Neural cell (in vitro differentiated cells): ENCODE measurements around the gene KCNH2. TPM values are rescaled to one million over a fixed set of nuclear protein-coding genes. Genes with fewer than 3 reads are reported as not detected.

Experiments used
- H2AFZ ChIP-seq: fragments of 200-600, 300-800 bp; sonication (generic), shearing (Covaris generic); 2 replicates; pipeline ENCODE4 v1.6.0; 2014; ENCODE audit warnings: low read depth, mild to moderate bottlenecking, antibody characterized with exemption, low read length, moderate library complexity
- H3F3A ChIP-seq: fragments of 200-600 bp; shearing (Covaris generic); 2 replicates; pipeline ENCODE4 v1.6.1; 2016; ENCODE audit warnings: mild to moderate bottlenecking, moderate library complexity, mixed read lengths, antibody characterized with exemption, low read length; ENCODE audit not compliant: insufficient read depth, poor library complexity, severe bottlenecking
- H3K27ac ChIP-seq: fragments of 200-600, 300-800 bp; sonication (generic), shearing (Covaris generic); 2 replicates; pipeline ENCODE4 v1.5.1; 2014; ENCODE audit warnings: mild to moderate bottlenecking, low read length, moderate library complexity
- H3K27me3 ChIP-seq: fragments of 300-800, 200-600 bp; sonication (generic), shearing (Covaris generic); 2 replicates; pipeline ENCODE4 v1.6.0; 2014; ENCODE audit warnings: mild to moderate bottlenecking, low read depth, low read length, moderate library complexity; ENCODE audit not compliant: insufficient read depth
- H3K36me3 ChIP-seq: fragments of 300-800, 200-600 bp; sonication (generic), shearing (Covaris generic); 2 replicates; pipeline ENCODE4 v1.5.1; 2014; ENCODE audit warnings: mild to moderate bottlenecking, antibody characterized with exemption, low read length, moderate library complexity; ENCODE audit not compliant: insufficient read depth
- H3K4me2 ChIP-seq: fragments of 300-800, 200-600 bp; sonication (generic), shearing (Covaris generic); 2 replicates; pipeline ENCODE4 v1.6.0; 2014; ENCODE audit warnings: mild to moderate bottlenecking, low read length
- H3K4me3 ChIP-seq: fragments of 300-800, 200-600 bp; sonication (generic), shearing (Covaris generic); 2 replicates; pipeline ENCODE4 v1.5.1; 2014; ENCODE audit warnings: mild to moderate bottlenecking, low read length, moderate library complexity
- H3K79me2 ChIP-seq: fragments of 200-600 bp; shearing (Covaris generic); replicated peaks from 2 replicates; pipeline ENCODE4 v1.6.0; 2014; ENCODE audit warnings: mild to moderate bottlenecking, low read length, moderate library complexity; ENCODE audit not compliant: insufficient read depth
- H3K9ac ChIP-seq: fragments of 300-800, 200-600 bp; sonication (generic), shearing (Covaris generic); 2 replicates; pipeline ENCODE4 v1.6.1; 2016; ENCODE audit warnings: mild to moderate bottlenecking, low read length, mixed read lengths
- H3K9me2 ChIP-seq: fragments of 200-600 bp; shearing (Covaris generic); 2 replicates; pipeline ENCODE4 v1.6.1; 2016; ENCODE audit warnings: mild to moderate bottlenecking, low read length, mixed read lengths; ENCODE audit not compliant: insufficient read depth
- H3K9me3 ChIP-seq: fragments of 200-600, 300-800 bp; sonication (generic), shearing (Covaris generic); 2 replicates; pipeline ENCODE4 v1.6.1; 2016; ENCODE audit warnings: mild to moderate bottlenecking, mixed run types, low read length, moderate library complexity, mixed read lengths
- H4K20me1 ChIP-seq: fragments of 200-600 bp; shearing (Covaris generic); 2 replicates; pipeline ENCODE4 v1.6.1; 2016; ENCODE audit warnings: mild to moderate bottlenecking, mixed run types; ENCODE audit not compliant: insufficient read depth
- CTCF ChIP-seq: fragments of 450-650 bp; IDR thresholded peaks from 2 replicates; pipeline ENCODE4 v1.5.1; 2014; ENCODE audit warnings: antibody characterized with exemption, mild to moderate bottlenecking, moderate library complexity; ENCODE audit not compliant: poor library complexity, severe bottlenecking
- EP300 ChIP-seq: fragments of 450-650 bp; conservative IDR thresholded peaks from 2 replicates; pipeline ENCODE4 v1.6.1; 2014; ENCODE audit warnings: antibody characterized with exemption, mild to moderate bottlenecking, moderate library complexity; ENCODE audit not compliant: poor library complexity, severe bottlenecking
- EZH2 ChIP-seq: fragments of 200-600, 300-800 bp; shearing (Covaris generic), sonication (generic); IDR thresholded peaks from 2 replicates; pipeline ENCODE4 v1.6.1; 2014; ENCODE audit warnings: antibody characterized with exemption, low read length, borderline replicate concordance, mild to moderate bottlenecking; ENCODE audit not compliant: insufficient read depth, poor library complexity, severe bottlenecking
- MXI1 ChIP-seq: fragments of 450-650 bp; conservative IDR thresholded peaks from 2 replicates; pipeline ENCODE4 v1.6.1; 2014; ENCODE audit warnings: antibody characterized with exemption, mild to moderate bottlenecking; ENCODE audit not compliant: poor library complexity, severe bottlenecking
- POLR2AphosphoS5 ChIP-seq: IDR thresholded peaks from 2 replicates; pipeline ENCODE4 v1.6.1; 2012
- RAD21 ChIP-seq: fragments of 450-650 bp; conservative IDR thresholded peaks from 2 replicates; pipeline ENCODE4 v1.6.1; 2014; ENCODE audit warnings: antibody characterized with exemption, mild to moderate bottlenecking, moderate library complexity
- REST ChIP-seq: IDR thresholded peaks from 2 replicates; pipeline ENCODE4 v1.6.1; 2012; ENCODE audit warnings: borderline replicate concordance
- SMC3 ChIP-seq: fragments of 450-650 bp; conservative IDR thresholded peaks from 2 replicates; pipeline ENCODE4 v1.6.1; 2014; ENCODE audit warnings: antibody characterized with exemption, mild to moderate bottlenecking, moderate library complexity; ENCODE audit not compliant: poor library complexity
- TAF1 ChIP-seq: IDR thresholded peaks from 2 replicates; pipeline ENCODE4 v1.6.1; 2012; ENCODE audit warnings: low read depth
- polyA plus RNA-seq: library from polyadenylated mRNA; depleted of rRNA; stranded (reverse); fragments of >200 nt; gene quantifications from 2 replicates; pipeline ENCODE4 v1.2.3, GENCODE V29; 2014

KCNH2 gene
- polyA plus RNA-seq, 1 donor from 2014 or later, result 24.4 TPM

- H3K79me2 ChIP-seq, result no peaks in the 10 kb centered on the region
- H3K9me3 ChIP-seq, result no peaks in the 10 kb centered on the region
- H3K36me3 ChIP-seq, result no peaks in the 10 kb centered on the region
- no peaks in the 10 kb centered on the region for H3K27me3 ChIP-seq
- H2AFZ ChIP-seq, result no peak overlapping the region
- no peak overlapping the region for H3K9ac ChIP-seq
- no peak overlapping the region for H3K27ac ChIP-seq
- no peak overlapping the region for H3K4me2 ChIP-seq
- no peaks in the 10 kb centered on the region for H4K20me1 ChIP-seq
- no peaks in the 10 kb centered on the region for H3K9me2 ChIP-seq
- TF ChIP-seq CTCF, result no peak
- no peak for TF ChIP-seq EZH2
- TF ChIP-seq POLR2AphosphoS5, result no peak
- TF ChIP-seq SMC3, result no peak
- TF ChIP-seq MXI1, result no peak
- H3F3A ChIP-seq, result no peaks in the 10 kb centered on the region
- no peak overlapping the region for H3K4me3 ChIP-seq
These were observed 46.8 kb downstream of the KCNH2 start for GRCh38 chr7:150931199-150931869.

DNA sequence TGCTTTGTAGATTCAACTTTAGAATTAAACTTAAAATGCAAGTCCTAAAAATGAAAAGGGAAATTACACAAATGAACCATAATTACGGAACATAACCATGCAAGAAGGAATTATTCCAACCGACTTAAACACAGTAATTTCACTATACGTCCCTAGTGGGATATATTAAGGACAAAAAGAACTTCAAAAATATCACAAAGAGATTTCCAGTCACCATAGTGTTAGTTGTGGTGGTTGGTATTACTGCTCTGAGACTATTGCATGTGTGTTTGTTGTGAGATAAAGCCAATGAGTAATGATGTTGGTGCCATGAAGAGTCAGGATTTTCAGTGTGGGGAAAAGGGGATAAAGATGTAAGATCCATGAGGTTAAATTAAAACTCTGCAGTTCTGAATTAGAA, 49.6 kb downstream of the KCNH2 start:
- Histone ChIP-seq H3K27me3 (no peaks in the 10 kb centered on the region), H3K27ac (no peak overlapping the region), H3K9ac (no peak overlapping the region), H3K4me2 (no peak overlapping the region), H3K9me3 (no peaks in the 10 kb centered on the region), H2AFZ (no peak overlapping the region), H3K36me3 (no peaks in the 10 kb centered on the region), H3K4me3 (no peak overlapping the region), H3K79me2 (no peaks in the 10 kb centered on the region), H4K20me1 (no peaks in the 10 kb centered on the region), H3K9me2 (no peaks in the 10 kb centered on the region), H3F3A (no peaks in the 10 kb centered on the region)
- TF ChIP-seq TAF1 (no peak), EP300 (no peak), SMC3 (no peak), EZH2 (no peak), POLR2AphosphoS5 (no peak), CTCF (no peak), REST (no peak), RAD21 (no peak)
